Endothelial cell of umbilical vein (primary cell): ENCODE data around the gene MACROD2. TPM values are rescaled to one million over a fixed set of nuclear protein-coding genes. Genes with fewer than 3 reads are reported as not detected.

Experiments used
- BruUV-seq: library from RNA; stranded (reverse); fragments of 400-500 nt; replicated peaks from 2 replicates; lab custom pipeline; 2021; lab: Mats Ljungman, UMichigan
- CTCF ChIA-PET: fragments of 300-600, 350-600 bp; sonication (Branson Sonifier 250); formaldehyde crosslinking; loops from one replicate; lab custom pipeline; 2021; ENCODE audit warnings: antibody characterized with exemption, inconsistent platforms; lab: Charles Lee
- POLR2A ChIA-PET: fragments of 300-600, 350-600 bp; sonication (Branson Sonifier 250); formaldehyde crosslinking; loops from one replicate; lab custom pipeline; 2021; ENCODE audit warnings: antibody characterized with exemption, inconsistent platforms; lab: Charles Lee
- DNase-seq: peaks from one replicate; pipeline ENCODE4 v3.0.0-alpha.2; 2011; ENCODE audit warnings: low read depth, low spot score
- FAIRE-seq: peaks from 2 replicates; lab custom pipeline; 2011; peaks lifted over from hg19 to GRCh38; lab: Jason Lieb, UNC
- H2AFZ ChIP-seq: 2 replicates; pipeline ENCODE4 v1.6.0; 2012; ENCODE audit warnings: low read depth, low read length, control low read depth, inconsistent platforms
- H3K27ac ChIP-seq: 2 replicates; pipeline ENCODE4 v1.5.1; 2011; ENCODE audit warnings: low read depth, mild to moderate bottlenecking, control low read depth, low read length, moderate library complexity; ENCODE audit not compliant: insufficient read depth
- H3K27me3 ChIP-seq, 2 experiments: 2 replicates each; pipeline versions ENCODE4 v1.6.0 to v1.6.1; 2011; ENCODE audit warnings: low read length in 2 of 2, mixed read lengths in 1 of 2; ENCODE audit not compliant: control insufficient read depth in 2 of 2, insufficient read depth in 2 of 2
- H3K36me3 ChIP-seq, 2 experiments: 2 replicates in 1 of 2; 3 replicates in 1 of 2; pipeline ENCODE4 v1.5.1; 2011; ENCODE audit warnings: low read length in 2 of 2, mild to moderate bottlenecking in 1 of 2, moderate library complexity in 1 of 2; ENCODE audit not compliant: control insufficient read depth in 2 of 2, insufficient read depth in 2 of 2; ENCODE audit errors: extremely low read depth in 1 of 2
- H3K4me1 ChIP-seq: 3 replicates; pipeline ENCODE4 v1.5.1; 2011; ENCODE audit warnings: mild to moderate bottlenecking, low read length; ENCODE audit not compliant: control insufficient read depth, insufficient read depth; ENCODE audit errors: extremely low read depth
- H3K4me2 ChIP-seq: 2 replicates; pipeline ENCODE4 v1.6.1; 2011; ENCODE audit warnings: low read length, control low read depth, mixed read lengths; ENCODE audit not compliant: insufficient read depth
- H3K4me3 ChIP-seq, 3 experiments: fragments of 200-600 bp in 1 of 3; sonication (generic), shearing (Covaris generic) in 1 of 3; replicated peaks in 1 of 3; 2 replicates each; pipeline ENCODE4 v1.5.1; 2011 to 2016; ENCODE audit warnings: control low read depth in 3 of 3, low read length in 3 of 3, mild to moderate bottlenecking in 2 of 3, inconsistent platforms in 1 of 3, low read depth in 1 of 3, moderate library complexity in 1 of 3; ENCODE audit not compliant: insufficient read depth in 1 of 3
- H3K79me2 ChIP-seq: 2 replicates; pipeline ENCODE4 v1.6.0; 2012; ENCODE audit warnings: low read length, inconsistent platforms; ENCODE audit not compliant: control insufficient read depth, insufficient read depth
- H3K9ac ChIP-seq: replicated peaks from 2 replicates; pipeline ENCODE3; 2011; ENCODE audit warnings: low read length, control low read depth; ENCODE audit not compliant: insufficient read depth; ENCODE audit errors: extremely low read depth
- H3K9me1 ChIP-seq: replicated peaks from 3 replicates; pipeline ENCODE4 v1.6.0; 2011; ENCODE audit warnings: mild to moderate bottlenecking, low read length; ENCODE audit not compliant: control insufficient read depth, insufficient read depth; ENCODE audit errors: extremely low read depth
- H3K9me3 ChIP-seq: replicated peaks from 2 replicates; pipeline ENCODE4 v1.5.1; 2012; ENCODE audit warnings: low read length, inconsistent platforms; ENCODE audit not compliant: control insufficient read depth, insufficient read depth
- H4K20me1 ChIP-seq: replicated peaks from 2 replicates; pipeline ENCODE3; 2011; ENCODE audit warnings: mild to moderate bottlenecking, low read length; ENCODE audit not compliant: control insufficient read depth, insufficient read depth; ENCODE audit errors: extremely low read depth
- EZH2 ChIP-seq: IDR thresholded peaks from 2 replicates; pipeline ENCODE4 v1.6.1; 2012; ENCODE audit warnings: borderline replicate concordance, low read depth, mild to moderate bottlenecking, moderate library complexity, low read length, inconsistent platforms; ENCODE audit not compliant: severe bottlenecking
- FOS ChIP-seq: IDR thresholded peaks from 2 replicates; pipeline ENCODE4 v1.6.1; 2011; ENCODE audit warnings: mild to moderate bottlenecking, low read length, moderate library complexity, borderline replicate concordance; ENCODE audit not compliant: insufficient read depth
- GATA2 ChIP-seq: IDR thresholded peaks from 2 replicates; pipeline ENCODE4 v1.7.0; 2011; ENCODE audit warnings: low read depth, mild to moderate bottlenecking, moderate library complexity, mixed read lengths, low read length; ENCODE audit not compliant: insufficient read length, insufficient read depth
- JUN ChIP-seq: IDR thresholded peaks from 2 replicates; pipeline ENCODE4 v1.6.1; 2011; ENCODE audit warnings: borderline replicate concordance, low read depth; ENCODE audit not compliant: insufficient read length, insufficient read depth
- MYC ChIP-seq: IDR thresholded peaks from one replicate; pipeline ENCODE4 v1.6.1; 2011; ENCODE audit warnings: mild to moderate bottlenecking, low read depth, low read length
- POLR2A ChIP-seq: IDR thresholded peaks from 2 replicates; pipeline ENCODE4 v1.6.1; 2012; ENCODE audit warnings: low read depth, mild to moderate bottlenecking, control low read depth, low read length
- POLR2AphosphoS5 ChIP-seq: IDR thresholded peaks from 2 replicates; pipeline ENCODE4 v1.6.1; 2012; ENCODE audit warnings: low read depth, mild to moderate bottlenecking, control low read depth, low read length, moderate library complexity; ENCODE audit not compliant: insufficient read depth
- dilution Hi-C: fragments of 300-500 bp; cut with MboI; formaldehyde crosslinking; loops from one replicate; pipeline ENCODE4 v1.15.0; 2019; ENCODE audit warnings: low sequenced_read_pairs; ENCODE audit not compliant: extremely low pct_ligation_motif_present
- intact Hi-C: fragments of 100-400 bp; cut with micrococcal nuclease; formaldehyde crosslinking; loops from one replicate; pipeline ENCODE4 v1.10.0; 2022
- polyA plus RNA-seq, 4 experiments: library from polyadenylated mRNA; depleted of rRNA in 3 of 4; stranded (reverse) in 3 of 4; unstranded in 1 of 4; fragments of >200 nt; gene quantifications; 2 replicates each; pipeline versions ENCODE4 v1.2.1 to v1.2.3, GENCODE V29; 2011 to 2012; ENCODE audit warnings: missing spikeins in 1 of 4
- total RNA-seq: library from RNA; stranded (reverse); gene quantifications from 2 replicates; pipeline ENCODE4 v1.2.3, GENCODE V29; 2021
- TF ChIP-seq, protein P1 (sequence below): IDR thresholded peaks from 2 replicates; pipeline ENCODE4 v1.6.1; 2011; ENCODE audit not compliant: insufficient read depth, insufficient read length
- TF ChIP-seq, protein P2 (sequence below), 2 donors: IDR thresholded peaks; 1 replicate in 1 of 2; 2 replicates in 1 of 2; pipeline ENCODE4 v1.5.1; 2011; ENCODE audit warnings: low read length in 2 of 2, mild to moderate bottlenecking in 2 of 2, moderate library complexity in 2 of 2, control low read depth in 1 of 2, inconsistent platforms in 1 of 2, low read depth in 1 of 2; ENCODE audit not compliant: insufficient read depth in 1 of 2; ENCODE audit errors: extremely low read depth in 1 of 2

The MACROD2 gene
- total and polyA plus RNA-seq, 2 donors (not counting 3 experiments of a cell fraction or from before 2014, with no cell fraction given): 0.11 to 0.73 TPM

GRCh38 chr20:15061061-15061430, 1065.7 kb downstream of the MACROD2 start:
- FAIRE-seq: no peak
- CTCF ChIA-PET: interaction anchor here (1.9 kb wide), 1 partner anchor 9 kb away, joined by 5 read pairs; no protein-coding TSS in a partner anchor
- intact Hi-C loops: no loop called here

DNA sequence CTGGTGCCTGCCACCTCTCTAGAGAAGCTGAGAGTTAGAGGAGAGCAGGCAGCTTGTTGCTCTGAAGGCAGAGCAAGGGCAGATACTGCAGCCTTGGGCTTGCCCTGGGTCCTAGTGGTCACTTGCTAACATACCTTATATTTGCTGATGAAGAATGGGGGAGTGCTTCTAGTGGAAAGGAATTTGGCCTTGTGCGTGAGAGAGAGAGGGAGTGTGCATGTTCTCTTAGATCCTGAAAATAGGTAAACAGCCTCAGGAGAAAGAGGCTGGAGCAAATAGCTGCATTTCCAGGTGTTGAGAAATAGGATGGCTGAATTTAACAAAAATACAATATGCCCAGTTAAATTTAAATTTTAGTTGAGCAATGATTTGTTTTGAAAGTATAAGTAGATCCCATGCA, 1066.6 kb downstream of the MACROD2 start:
- no peaks in the 10 kb centered on the region for H3K9me3 ChIP-seq
- dilution Hi-C loops: no loop called here
- no peak overlapping the region for H3K27ac ChIP-seq
- H2AFZ ChIP-seq: no peak overlapping the region
- TF ChIP-seq FOS (no peak), POLR2AphosphoS5 (no peak), EZH2 (no peak), GATA2 (no peak), MYC (no peak), POLR2A (no peak), JUN (no peak)
- TF ChIP-seq, protein P1, sequence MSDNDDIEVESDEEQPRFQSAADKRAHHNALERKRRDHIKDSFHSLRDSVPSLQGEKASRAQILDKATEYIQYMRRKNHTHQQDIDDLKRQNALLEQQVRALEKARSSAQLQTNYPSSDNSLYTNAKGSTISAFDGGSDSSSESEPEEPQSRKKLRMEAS: no peak
- TF ChIP-seq, protein P2, sequence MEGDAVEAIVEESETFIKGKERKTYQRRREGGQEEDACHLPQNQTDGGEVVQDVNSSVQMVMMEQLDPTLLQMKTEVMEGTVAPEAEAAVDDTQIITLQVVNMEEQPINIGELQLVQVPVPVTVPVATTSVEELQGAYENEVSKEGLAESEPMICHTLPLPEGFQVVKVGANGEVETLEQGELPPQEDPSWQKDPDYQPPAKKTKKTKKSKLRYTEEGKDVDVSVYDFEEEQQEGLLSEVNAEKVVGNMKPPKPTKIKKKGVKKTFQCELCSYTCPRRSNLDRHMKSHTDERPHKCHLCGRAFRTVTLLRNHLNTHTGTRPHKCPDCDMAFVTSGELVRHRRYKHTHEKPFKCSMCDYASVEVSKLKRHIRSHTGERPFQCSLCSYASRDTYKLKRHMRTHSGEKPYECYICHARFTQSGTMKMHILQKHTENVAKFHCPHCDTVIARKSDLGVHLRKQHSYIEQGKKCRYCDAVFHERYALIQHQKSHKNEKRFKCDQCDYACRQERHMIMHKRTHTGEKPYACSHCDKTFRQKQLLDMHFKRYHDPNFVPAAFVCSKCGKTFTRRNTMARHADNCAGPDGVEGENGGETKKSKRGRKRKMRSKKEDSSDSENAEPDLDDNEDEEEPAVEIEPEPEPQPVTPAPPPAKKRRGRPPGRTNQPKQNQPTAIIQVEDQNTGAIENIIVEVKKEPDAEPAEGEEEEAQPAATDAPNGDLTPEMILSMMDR (IDR thresholded peaks at IDR 0.05; ENCODE audit: extremely low read depth in 1 of 2, insufficient read depth in 1 of 2, low read depth in 1 of 2, low read length in 2 of 2): no peak
- H3K79me2 ChIP-seq: no peaks in the 10 kb centered on the region
- no peaks in the 10 kb centered on the region for H3K4me1 ChIP-seq
- FAIRE-seq (no peak), DNase-seq (no peak)
- CTCF ChIA-PET: no interaction called here
- H3K27me3 ChIP-seq: no peaks in the 10 kb centered on the region
- POLR2A ChIA-PET: no interaction called here
- H3K9me1 ChIP-seq: no peaks in the 10 kb centered on the region
- intact Hi-C loops: no loop called here
- BruUV-seq: no TSS peak
- no peaks in the 10 kb centered on the region for H3K36me3 ChIP-seq
- no peak overlapping the region for H3K4me3 ChIP-seq
- H4K20me1 ChIP-seq: no peaks in the 10 kb centered on the region
- no peak overlapping the region for H3K4me2 ChIP-seq
- no peak overlapping the region for H3K9ac ChIP-seq

More at GRCh38 chr20:15061061-15061430, 1065.7 kb downstream of the MACROD2 start:
- Histone ChIP-seq H3K27ac (no peak overlapping the region), H3K9me1 (no peaks in the 10 kb centered on the region), H3K4me2 (no peak overlapping the region), H3K4me3 (no peak overlapping the region), H3K36me3 (no peaks in the 10 kb centered on the region), H4K20me1 (no peaks in the 10 kb centered on the region), H3K79me2 (no peaks in the 10 kb centered on the region), H3K27me3 (no peaks in the 10 kb centered on the region), H3K9ac (no peak overlapping the region), H3K9me3 (no peaks in the 10 kb centered on the region), H2AFZ (no peak overlapping the region), H3K4me1 (no peaks in the 10 kb centered on the region)
- dilution Hi-C loops: no loop called here
- no peak for TF ChIP-seq FOS
- TF ChIP-seq GATA2: no peak
- no peak for TF ChIP-seq EZH2
- no peak for TF ChIP-seq POLR2A
- no peak for TF ChIP-seq POLR2AphosphoS5
- TF ChIP-seq, protein P2 (IDR thresholded peaks at IDR 0.05; ENCODE audit: extremely low read depth in 1 of 2, insufficient read depth in 1 of 2, low read depth in 1 of 2, low read length in 2 of 2): no peak
- POLR2A ChIA-PET: no interaction called here
- no TSS peak for BruUV-seq
- no peak for DNase-seq
